Measurements from ENCODE around the gene FSTL4.

DNA sequence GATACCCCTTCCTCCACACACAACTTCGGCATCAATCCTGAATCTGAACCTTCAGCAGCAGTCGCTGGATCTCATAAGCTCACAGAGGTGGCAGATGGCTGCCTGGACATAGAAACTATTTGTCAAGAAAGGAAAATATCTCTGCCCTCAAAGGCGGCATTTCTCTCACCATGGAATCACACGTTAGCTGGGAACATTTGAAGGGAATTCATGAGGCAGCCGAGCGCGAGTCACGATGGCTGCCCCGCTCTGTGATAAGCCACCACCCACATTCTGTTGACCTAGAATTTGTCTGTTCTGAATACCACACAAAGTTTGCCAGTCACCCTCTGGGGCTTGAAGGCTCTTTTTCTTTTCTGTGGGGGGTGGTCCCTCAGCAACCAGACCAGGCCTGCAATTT, 157.9 kb downstream of the FSTL4 start:
- TF ChIP-seq EP300 (conservative IDR thresholded peaks at IDR 0.05; ENCODE audit: poor library complexity, severe bottlenecking) (no peak), EZH2 (IDR thresholded peaks at IDR 0.05; ENCODE audit: borderline replicate concordance, insufficient read depth, low read length, poor library complexity, severe bottlenecking) (no peak), POLR2AphosphoS5 (IDR thresholded peaks at IDR 0.05) (no peak), REST (IDR thresholded peaks at IDR 0.05; ENCODE audit: borderline replicate concordance) (no peak), TAF1 (IDR thresholded peaks at IDR 0.05; ENCODE audit: low read depth) (no peak), RAD21 (conservative IDR thresholded peaks at IDR 0.05) (no peak), MXI1 (conservative IDR thresholded peaks at IDR 0.05; ENCODE audit: poor library complexity, severe bottlenecking) (no peak)
- TF ChIP-seq, protein P1, sequence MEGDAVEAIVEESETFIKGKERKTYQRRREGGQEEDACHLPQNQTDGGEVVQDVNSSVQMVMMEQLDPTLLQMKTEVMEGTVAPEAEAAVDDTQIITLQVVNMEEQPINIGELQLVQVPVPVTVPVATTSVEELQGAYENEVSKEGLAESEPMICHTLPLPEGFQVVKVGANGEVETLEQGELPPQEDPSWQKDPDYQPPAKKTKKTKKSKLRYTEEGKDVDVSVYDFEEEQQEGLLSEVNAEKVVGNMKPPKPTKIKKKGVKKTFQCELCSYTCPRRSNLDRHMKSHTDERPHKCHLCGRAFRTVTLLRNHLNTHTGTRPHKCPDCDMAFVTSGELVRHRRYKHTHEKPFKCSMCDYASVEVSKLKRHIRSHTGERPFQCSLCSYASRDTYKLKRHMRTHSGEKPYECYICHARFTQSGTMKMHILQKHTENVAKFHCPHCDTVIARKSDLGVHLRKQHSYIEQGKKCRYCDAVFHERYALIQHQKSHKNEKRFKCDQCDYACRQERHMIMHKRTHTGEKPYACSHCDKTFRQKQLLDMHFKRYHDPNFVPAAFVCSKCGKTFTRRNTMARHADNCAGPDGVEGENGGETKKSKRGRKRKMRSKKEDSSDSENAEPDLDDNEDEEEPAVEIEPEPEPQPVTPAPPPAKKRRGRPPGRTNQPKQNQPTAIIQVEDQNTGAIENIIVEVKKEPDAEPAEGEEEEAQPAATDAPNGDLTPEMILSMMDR (IDR thresholded peaks at IDR 0.05; ENCODE audit: poor library complexity, severe bottlenecking) = no peak

Measured in neural cell (in vitro differentiated cells).